ENCODE measurements around the gene DCX. TPM values are rescaled to one million over a fixed set of nuclear protein-coding genes. Genes with fewer than 3 reads are reported as not detected.

DCX gene
- total RNA-seq: not detected
- total RNA-seq: 0 reads per million in 2 donors

DNA sequence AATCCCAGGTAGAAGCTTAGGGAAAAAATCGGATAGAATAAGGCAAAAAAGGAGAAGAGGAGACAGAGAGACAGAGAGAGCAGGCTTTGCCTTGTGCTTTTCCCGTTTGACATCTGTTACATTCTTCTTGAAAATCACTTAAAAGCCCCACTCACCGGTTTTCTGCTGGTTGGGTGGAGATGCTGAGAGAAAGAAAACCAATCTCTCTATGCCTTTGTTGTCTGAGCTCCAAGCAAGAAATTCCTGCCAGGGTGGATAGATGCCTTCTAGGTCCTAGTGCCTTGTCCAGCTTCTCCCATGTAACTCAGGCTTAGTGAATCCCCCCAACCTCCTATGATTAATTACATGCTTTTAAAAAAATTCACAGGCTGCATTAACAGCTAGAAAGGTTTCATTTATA is at the start of gene DCX:
Gene DCX, minus strand, starts transcription at position 210 of the 400 bp plus-strand sequence. CDS start 1,794 bp downstream, outside the sequence.
- no peak within 1 kb of the TSS for H3K4me3 Mint-ChIP-seq
- no peak for DNase-seq
- H3K27me3 Mint-ChIP-seq: peaks cover 23% of the 10 kb centered on the region
- no peaks in the 10 kb centered on the region for H3K36me3 Mint-ChIP-seq (ENCODE audit: low read depth)
- H3K27ac Mint-ChIP-seq: no peak within 1 kb of the TSS
- no peaks in the 10 kb centered on the region for H3K9me3 ChIP-seq (ENCODE audit: control insufficient read depth, low read length, poor library complexity, severe bottlenecking)
- no peaks in the 10 kb centered on the region for H3K4me1 Mint-ChIP-seq
- no peak for ATAC-seq

GRCh38 chrX:111460607-111461006 is 48.6 kb upstream of the DCX start:
- no peaks in the 10 kb centered on the region for H3K9me3 ChIP-seq (ENCODE audit: control insufficient read depth, low read length, poor library complexity, severe bottlenecking)
- no peak overlapping the region for H3K27ac Mint-ChIP-seq
- H3K4me3 Mint-ChIP-seq: no peak overlapping the region
- no peaks in the 10 kb centered on the region for H3K4me1 Mint-ChIP-seq
- H3K36me3 Mint-ChIP-seq (ENCODE audit: low read depth): no peaks in the 10 kb centered on the region
- ATAC-seq (no peak), DNase-seq (no peak)
- no peaks in the 10 kb centered on the region for H3K27me3 Mint-ChIP-seq

GRCh38 chrX:111447298-111447697 is 35.3 kb upstream of the DCX start:
- ATAC-seq: no peak
- Mint-ChIP-seq H3K36me3 (ENCODE audit: low read depth) (no peaks in the 10 kb centered on the region), H3K27me3 (peaks cover 5% of the 10 kb centered on the region), H3K27ac (no peak overlapping the region), H3K4me3 (no peak overlapping the region), H3K4me1 (peaks cover 3% of the 10 kb centered on the region)
- no peak for DNase-seq
- H3K9me3 ChIP-seq (ENCODE audit: control insufficient read depth, low read length, poor library complexity, severe bottlenecking): no peaks in the 10 kb centered on the region

- DNase-seq (no peak), ATAC-seq (no peak)
- no peaks in the 10 kb centered on the region for H3K36me3 Mint-ChIP-seq (ENCODE audit: low read depth)
- H3K9me3 ChIP-seq (ENCODE audit: control insufficient read depth, low read length, poor library complexity, severe bottlenecking): no peaks in the 10 kb centered on the region
- H3K4me1 Mint-ChIP-seq: peaks cover 3% of the 10 kb centered on the region
- peaks cover 5% of the 10 kb centered on the region for H3K27me3 Mint-ChIP-seq
- H3K4me3 Mint-ChIP-seq: no peak overlapping the region
- H3K27ac Mint-ChIP-seq: no peak overlapping the region
These were observed 33.5 kb upstream of the DCX start for GRCh38 chrX:111445485-111445884.

- ATAC-seq (no peak), DNase-seq (no peak)
- peaks cover 3% of the 10 kb centered on the region for H3K4me1 Mint-ChIP-seq
- H3K27ac Mint-ChIP-seq: no peak overlapping the region
- no peak overlapping the region for H3K4me3 Mint-ChIP-seq
- peaks cover 6% of the 10 kb centered on the region for H3K27me3 Mint-ChIP-seq
- H3K9me3 ChIP-seq (ENCODE audit: control insufficient read depth, low read length, poor library complexity, severe bottlenecking): no peaks in the 10 kb centered on the region
- no peaks in the 10 kb centered on the region for H3K36me3 Mint-ChIP-seq (ENCODE audit: low read depth)
These were observed 32.9 kb upstream of the DCX start for GRCh38 chrX:111444881-111445280.

DNA sequence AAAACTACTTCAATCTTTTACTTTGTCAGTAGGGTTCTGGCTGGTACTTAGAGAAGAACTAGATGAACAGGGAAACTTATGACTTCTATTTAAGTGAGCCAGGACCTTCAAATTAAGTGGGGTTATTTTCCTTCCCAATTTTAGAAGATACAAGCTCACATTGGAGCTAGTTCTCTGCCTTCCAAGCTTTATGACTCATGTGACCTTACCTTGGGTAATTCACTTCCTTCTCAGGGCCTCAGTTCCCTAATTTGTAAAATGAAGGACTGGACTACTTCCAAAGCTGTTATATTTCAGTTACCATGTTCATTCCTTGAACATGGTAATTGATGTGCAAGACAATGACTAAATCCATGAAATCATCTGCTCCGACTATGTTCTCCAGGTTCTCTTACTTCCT is 32.0 kb upstream of the DCX start:
- H3K36me3 Mint-ChIP-seq (ENCODE audit: low read depth): no peaks in the 10 kb centered on the region
- peaks cover 12% of the 10 kb centered on the region for H3K27me3 Mint-ChIP-seq
- H3K4me1 Mint-ChIP-seq: peaks cover 3% of the 10 kb centered on the region
- DNase-seq: no peak
- no peaks in the 10 kb centered on the region for H3K9me3 ChIP-seq (ENCODE audit: control insufficient read depth, low read length, poor library complexity, severe bottlenecking)
- H3K4me3 Mint-ChIP-seq: no peak overlapping the region
- no peak for ATAC-seq
- no peak overlapping the region for H3K27ac Mint-ChIP-seq

DNA sequence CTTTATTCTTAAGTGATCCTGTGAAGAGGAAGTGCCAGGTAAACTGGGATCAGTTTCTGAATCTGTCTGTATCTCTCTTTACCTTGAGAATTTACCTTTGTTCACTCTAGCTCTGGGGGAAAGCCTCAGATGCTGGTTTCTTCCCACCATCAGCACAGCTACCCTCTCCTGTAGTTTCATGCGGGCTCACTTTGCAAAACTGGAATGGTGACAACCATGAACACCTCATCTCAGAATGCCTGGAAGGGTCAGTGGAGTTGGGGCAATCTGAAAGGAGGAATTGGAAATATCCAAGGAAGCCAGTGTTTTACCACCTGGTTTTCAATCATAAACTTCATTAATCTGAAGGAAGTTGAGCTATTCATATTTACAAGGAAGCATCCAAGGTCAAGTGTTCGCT is 30.8 kb upstream of the DCX start:
- H3K27ac Mint-ChIP-seq: no peak overlapping the region
- no peaks in the 10 kb centered on the region for H3K9me3 ChIP-seq (ENCODE audit: control insufficient read depth, low read length, poor library complexity, severe bottlenecking)
- peaks cover 3% of the 10 kb centered on the region for H3K4me1 Mint-ChIP-seq
- H3K36me3 Mint-ChIP-seq (ENCODE audit: low read depth): no peaks in the 10 kb centered on the region
- DNase-seq (no peak), ATAC-seq (no peak)
- peaks cover 11% of the 10 kb centered on the region for H3K27me3 Mint-ChIP-seq
- no peak overlapping the region for H3K4me3 Mint-ChIP-seq

DNA sequence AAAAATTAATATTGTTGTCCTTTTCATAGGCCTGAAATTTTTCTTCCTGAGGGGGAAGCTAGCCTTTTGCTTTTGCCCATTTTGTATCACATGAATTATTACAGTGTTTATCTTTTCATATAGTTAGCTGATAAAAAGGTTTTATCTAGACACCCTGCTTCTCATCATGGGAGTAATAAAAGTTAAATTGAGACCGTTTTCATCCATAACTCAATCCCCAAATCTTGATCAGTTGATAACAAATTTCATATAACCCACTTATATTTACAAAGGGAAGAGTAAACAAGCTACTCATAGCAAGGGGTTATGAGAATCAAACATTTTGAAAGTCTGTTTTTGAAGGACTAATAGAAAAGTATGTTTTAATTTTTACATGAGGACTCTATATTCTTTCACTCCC is 23.5 kb upstream of the DCX start:
- no peaks in the 10 kb centered on the region for H3K36me3 Mint-ChIP-seq (ENCODE audit: low read depth)
- peaks cover 6% of the 10 kb centered on the region for H3K27me3 Mint-ChIP-seq
- H3K4me1 Mint-ChIP-seq: no peaks in the 10 kb centered on the region
- no peaks in the 10 kb centered on the region for H3K9me3 ChIP-seq (ENCODE audit: control insufficient read depth, low read length, poor library complexity, severe bottlenecking)
- DNase-seq: no peak
- no peak overlapping the region for H3K4me3 Mint-ChIP-seq
- no peak overlapping the region for H3K27ac Mint-ChIP-seq
- no peak for ATAC-seq

GRCh38 chrX:111431001-111431400 is 19.0 kb upstream of the DCX start:
- ATAC-seq (no peak), DNase-seq (no peak)
- Mint-ChIP-seq H3K27ac (no peak overlapping the region), H3K4me1 (no peaks in the 10 kb centered on the region), H3K27me3 (no peaks in the 10 kb centered on the region), H3K36me3 (ENCODE audit: low read depth) (no peaks in the 10 kb centered on the region), H3K4me3 (no peak overlapping the region)
- H3K9me3 ChIP-seq (ENCODE audit: control insufficient read depth, low read length, poor library complexity, severe bottlenecking): no peaks in the 10 kb centered on the region

- no peaks in the 10 kb centered on the region for H3K9me3 ChIP-seq (ENCODE audit: control insufficient read depth, low read length, poor library complexity, severe bottlenecking)
- peaks cover 23% of the 10 kb centered on the region for H3K27me3 Mint-ChIP-seq
- H3K36me3 Mint-ChIP-seq (ENCODE audit: low read depth): no peaks in the 10 kb centered on the region
- ATAC-seq: no peak
- no peak for DNase-seq
- H3K4me3 Mint-ChIP-seq: no peak overlapping the region
- H3K27ac Mint-ChIP-seq: no peak overlapping the region
- no peaks in the 10 kb centered on the region for H3K4me1 Mint-ChIP-seq
These were observed 435 bp downstream of the DCX start for GRCh38 chrX:111411557-111411956.

GRCh38 chrX:111410590-111411078 is 1.4 kb downstream of the DCX start:
- Mint-ChIP-seq H3K4me1 (no peaks in the 10 kb centered on the region), H3K27ac (no peak overlapping the region), H3K36me3 (ENCODE audit: low read depth) (no peaks in the 10 kb centered on the region), H3K27me3 (peaks cover 23% of the 10 kb centered on the region), H3K4me3 (no peak overlapping the region)
- DNase-seq: no peak
- ATAC-seq: no peak
- H3K9me3 ChIP-seq (ENCODE audit: control insufficient read depth, low read length, poor library complexity, severe bottlenecking): no peaks in the 10 kb centered on the region

- ATAC-seq (no peak), DNase-seq (no peak)
- peaks cover 23% of the 10 kb centered on the region for H3K27me3 Mint-ChIP-seq
- H3K4me1 Mint-ChIP-seq: no peaks in the 10 kb centered on the region
- H3K36me3 Mint-ChIP-seq (ENCODE audit: low read depth): no peaks in the 10 kb centered on the region
- no peaks in the 10 kb centered on the region for H3K9me3 ChIP-seq (ENCODE audit: control insufficient read depth, low read length, poor library complexity, severe bottlenecking)
- H3K27ac Mint-ChIP-seq: no peak overlapping the region
- no peak overlapping the region for H3K4me3 Mint-ChIP-seq
These were observed 2.7 kb downstream of the DCX start for GRCh38 chrX:111409326-111409725.

GRCh38 chrX:111407948-111408347 is 4.0 kb downstream of the DCX start:
- no peaks in the 10 kb centered on the region for H3K36me3 Mint-ChIP-seq (ENCODE audit: low read depth)
- ATAC-seq (no peak), DNase-seq (no peak)
- H3K27me3 Mint-ChIP-seq: peaks cover 23% of the 10 kb centered on the region
- H3K27ac Mint-ChIP-seq: no peak overlapping the region
- no peaks in the 10 kb centered on the region for H3K9me3 ChIP-seq (ENCODE audit: control insufficient read depth, low read length, poor library complexity, severe bottlenecking)
- no peak overlapping the region for H3K4me3 Mint-ChIP-seq
- H3K4me1 Mint-ChIP-seq: no peaks in the 10 kb centered on the region

GRCh38 chrX:111402344-111402743 is 9.6 kb downstream of the DCX start:
- Mint-ChIP-seq H3K36me3 (ENCODE audit: low read depth) (no peaks in the 10 kb centered on the region), H3K4me1 (no peaks in the 10 kb centered on the region), H3K27ac (no peak overlapping the region), H3K27me3 (no peaks in the 10 kb centered on the region), H3K4me3 (no peak overlapping the region)
- H3K9me3 ChIP-seq (ENCODE audit: control insufficient read depth, low read length, poor library complexity, severe bottlenecking): no peaks in the 10 kb centered on the region
- DNase-seq (no peak), ATAC-seq (no peak)
